Neural crest cell (in vitro differentiated cells): ENCODE measurements around the gene CUX1. TPM values are rescaled to one million over a fixed set of nuclear protein-coding genes. Genes with fewer than 3 reads are reported as not detected.
"Not testable (repeated sequence)": the region's sequence is repeated elsewhere in the genome, so short reads cannot be mapped to it uniquely, and the experiment has no call there.

Experiments
- DNase-seq: peaks from one replicate; pipeline ENCODE4 v3.0.0; 2021; ENCODE audit warnings: low read depth, mixed read lengths, low spot score
- H3K27ac Mint-ChIP-seq: one replicate; pipeline ENCODE4 v1.8.0; 2021; ENCODE audit warnings: mild to moderate bottlenecking, mixed read lengths; ENCODE audit not compliant: unreplicated experiment
- H3K27me3 Mint-ChIP-seq: 2 replicates; pipeline ENCODE4 v1.8.0; 2021; ENCODE audit warnings: low read depth, mild to moderate bottlenecking, mixed read lengths
- H3K36me3 Mint-ChIP-seq: 2 replicates; pipeline ENCODE4 v1.8.0; 2021; ENCODE audit warnings: low read depth, mild to moderate bottlenecking, mixed read lengths
- H3K4me1 Mint-ChIP-seq: 2 replicates; pipeline ENCODE4 v1.8.0; 2021; ENCODE audit warnings: mixed read lengths
- H3K4me3 Mint-ChIP-seq: one replicate; pipeline ENCODE4 v1.8.0; 2021; ENCODE audit warnings: mild to moderate bottlenecking, mixed read lengths
- H3K9me3 Mint-ChIP-seq: 2 replicates; pipeline ENCODE4 v1.8.0; 2021; ENCODE audit warnings: mixed read lengths
- total RNA-seq: library from RNA; stranded (reverse); gene quantifications from 2 replicates; pipeline ENCODE4 v1.2.1, GENCODE V29; 2021
- TF ChIP-seq, protein P1 (sequence below): fragments of 200-600 bp; sonication (generic); conservative IDR thresholded peaks from 2 replicates; pipeline ENCODE4 v1.5.0; 2021; ENCODE audit warnings: antibody characterized with exemption, mild to moderate bottlenecking

CUX1 gene
- total RNA-seq, 1 donor from 2014 or later = 60.0 TPM

- Mint-ChIP-seq H3K27me3 (no peaks in the 10 kb centered on the region), H3K4me3 (no peak overlapping the region), H3K27ac (no peak overlapping the region), H3K36me3 (no peaks in the 10 kb centered on the region), H3K9me3 (no peaks in the 10 kb centered on the region), H3K4me1 (peaks cover 31% of the 10 kb centered on the region)
- TF ChIP-seq, protein P1, sequence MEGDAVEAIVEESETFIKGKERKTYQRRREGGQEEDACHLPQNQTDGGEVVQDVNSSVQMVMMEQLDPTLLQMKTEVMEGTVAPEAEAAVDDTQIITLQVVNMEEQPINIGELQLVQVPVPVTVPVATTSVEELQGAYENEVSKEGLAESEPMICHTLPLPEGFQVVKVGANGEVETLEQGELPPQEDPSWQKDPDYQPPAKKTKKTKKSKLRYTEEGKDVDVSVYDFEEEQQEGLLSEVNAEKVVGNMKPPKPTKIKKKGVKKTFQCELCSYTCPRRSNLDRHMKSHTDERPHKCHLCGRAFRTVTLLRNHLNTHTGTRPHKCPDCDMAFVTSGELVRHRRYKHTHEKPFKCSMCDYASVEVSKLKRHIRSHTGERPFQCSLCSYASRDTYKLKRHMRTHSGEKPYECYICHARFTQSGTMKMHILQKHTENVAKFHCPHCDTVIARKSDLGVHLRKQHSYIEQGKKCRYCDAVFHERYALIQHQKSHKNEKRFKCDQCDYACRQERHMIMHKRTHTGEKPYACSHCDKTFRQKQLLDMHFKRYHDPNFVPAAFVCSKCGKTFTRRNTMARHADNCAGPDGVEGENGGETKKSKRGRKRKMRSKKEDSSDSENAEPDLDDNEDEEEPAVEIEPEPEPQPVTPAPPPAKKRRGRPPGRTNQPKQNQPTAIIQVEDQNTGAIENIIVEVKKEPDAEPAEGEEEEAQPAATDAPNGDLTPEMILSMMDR = no peak
- no peak for DNase-seq
Measured at GRCh38 chr7:101829821-101830220, 12.4 kb downstream of the CUX1 start.

- not testable (repeated sequence) for H3K9me3 Mint-ChIP-seq, H3K4me3 Mint-ChIP-seq, H3K27me3 Mint-ChIP-seq, H3K27ac Mint-ChIP-seq, H3K36me3 Mint-ChIP-seq, DNase-seq
- peaks cover 16% of the 10 kb centered on the region for H3K4me1 Mint-ChIP-seq
Measured at GRCh38 chr7:101831396-101831795, 14.0 kb downstream of the CUX1 start.

- Mint-ChIP-seq H3K27ac (no peak overlapping the region), H3K9me3 (peaks cover 2% of the 10 kb centered on the region), H3K4me3 (no peak overlapping the region), H3K4me1 (peaks cover 11% of the 10 kb centered on the region), H3K27me3 (no peaks in the 10 kb centered on the region), H3K36me3 (no peaks in the 10 kb centered on the region)
- no peak for DNase-seq
- TF ChIP-seq, protein P1 = no peak
Measured at GRCh38 chr7:101832205-101832631, 14.8 kb downstream of the CUX1 start.

DNA sequence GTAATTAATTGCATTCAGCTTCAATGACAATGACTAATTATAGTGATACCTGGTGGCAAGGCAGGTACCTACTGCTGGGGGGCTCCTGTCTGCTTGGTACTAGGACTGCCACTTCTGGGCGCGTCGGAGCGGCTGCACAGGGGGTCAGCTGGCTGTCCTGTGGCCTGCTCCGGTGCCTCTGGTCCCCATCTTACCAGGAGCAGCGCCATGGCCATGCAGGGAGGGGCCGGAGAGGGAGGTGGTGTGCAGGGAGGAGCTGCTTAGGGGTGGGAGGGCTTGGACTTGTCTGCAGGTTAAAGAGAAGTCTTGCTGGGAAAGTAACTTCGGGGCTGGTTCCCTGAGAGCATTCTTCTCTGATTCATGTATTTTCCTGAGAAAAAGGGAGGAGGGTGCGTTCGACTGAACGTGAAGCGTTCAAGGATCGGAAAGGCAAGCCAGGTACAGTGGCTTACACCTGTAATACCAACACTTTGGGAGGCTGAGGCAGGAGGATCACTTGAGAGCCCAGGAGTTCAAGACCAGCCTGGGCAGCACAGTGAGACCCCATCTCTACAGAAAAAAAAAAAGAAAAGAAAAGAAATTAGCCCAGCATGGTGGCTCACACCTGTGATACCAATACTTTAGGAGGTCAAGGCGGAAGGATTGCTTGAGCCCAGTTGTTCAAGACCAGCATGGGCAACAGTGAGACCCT lies 15.4 kb downstream of the CUX1 start:
- Mint-ChIP-seq H3K36me3 (no peaks in the 10 kb centered on the region), H3K9me3 (peaks cover 2% of the 10 kb centered on the region), H3K4me1 (peaks cover 10% of the 10 kb centered on the region), H3K27me3 (no peaks in the 10 kb centered on the region), H3K27ac (no peak overlapping the region), H3K4me3 (no peak overlapping the region)
- DNase-seq = no peak
- TF ChIP-seq, protein P1 = no peak

GRCh38 chr7:101833799-101834198 lies 16.4 kb downstream of the CUX1 start:
- peaks cover 2% of the 10 kb centered on the region for H3K9me3 Mint-ChIP-seq
- no peaks in the 10 kb centered on the region for H3K27me3 Mint-ChIP-seq
- no peaks in the 10 kb centered on the region for H3K36me3 Mint-ChIP-seq
- no peak overlapping the region for H3K27ac Mint-ChIP-seq
- H3K4me3 Mint-ChIP-seq = no peak overlapping the region
- peaks cover 6% of the 10 kb centered on the region for H3K4me1 Mint-ChIP-seq
- TF ChIP-seq, protein P1 = no peak
- no peak for DNase-seq

- H3K9me3 Mint-ChIP-seq = peaks cover 2% of the 10 kb centered on the region
- H3K27me3 Mint-ChIP-seq = no peaks in the 10 kb centered on the region
- H3K4me1 Mint-ChIP-seq = peaks cover 15% of the 10 kb centered on the region
- no peak overlapping the region for H3K27ac Mint-ChIP-seq
- TF ChIP-seq, protein P1 = no peak
- H3K4me3 Mint-ChIP-seq = no peak overlapping the region
- no peaks in the 10 kb centered on the region for H3K36me3 Mint-ChIP-seq
- no peak for DNase-seq
Measured at GRCh38 chr7:101835136-101835535, 17.7 kb downstream of the CUX1 start.

- not testable (repeated sequence) for DNase-seq, H3K9me3 Mint-ChIP-seq, H3K27me3 Mint-ChIP-seq, H3K36me3 Mint-ChIP-seq, H3K27ac Mint-ChIP-seq, H3K4me3 Mint-ChIP-seq
- peaks cover 15% of the 10 kb centered on the region for H3K4me1 Mint-ChIP-seq
Measured at GRCh38 chr7:101837433-101837832, 20.0 kb downstream of the CUX1 start.
